ENCODE results near the gene NAPB. TPM values are rescaled to one million over a fixed set of nuclear protein-coding genes. Genes with fewer than 3 reads are reported as not detected.

Gene NAPB
- total and polyA plus RNA-seq, 2 of the 8 experiments (the other 6 are each of a cell fraction or from before 2014, with no cell fraction given) = 6.2 to 12.3 TPM

DNA sequence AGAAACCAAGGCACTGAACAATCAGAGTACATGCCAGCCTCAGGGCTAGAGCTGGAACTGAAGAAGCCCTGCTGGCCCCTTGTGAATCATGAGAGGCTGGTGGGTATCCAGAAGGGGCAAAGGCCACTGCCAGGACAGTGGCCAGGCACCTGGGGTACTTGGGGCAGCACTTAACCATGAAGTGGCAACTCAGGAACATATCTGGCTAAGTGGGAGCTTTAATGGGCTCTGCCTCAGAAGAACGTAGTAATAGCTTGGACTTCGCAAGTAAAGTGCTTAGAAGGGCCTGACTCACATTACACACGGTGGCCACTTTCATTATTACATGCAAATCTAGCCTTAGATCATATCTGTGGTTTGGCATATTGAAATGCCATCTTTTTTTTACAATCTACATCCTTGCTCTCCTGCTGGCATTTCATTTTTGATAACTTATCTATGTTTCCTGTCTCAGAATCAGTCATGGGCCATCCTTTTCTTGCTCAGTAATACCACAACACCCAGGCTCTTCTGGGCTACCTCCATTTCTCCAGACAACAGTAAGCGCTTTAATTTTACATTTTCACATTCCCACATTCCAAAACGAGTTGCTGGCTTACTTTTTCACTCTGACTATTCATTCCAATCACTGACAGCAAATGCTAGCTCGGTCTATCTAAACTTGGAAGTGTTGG, 21.6 kb downstream of the NAPB start (continued):
- TF ChIP-seq, protein P1, sequence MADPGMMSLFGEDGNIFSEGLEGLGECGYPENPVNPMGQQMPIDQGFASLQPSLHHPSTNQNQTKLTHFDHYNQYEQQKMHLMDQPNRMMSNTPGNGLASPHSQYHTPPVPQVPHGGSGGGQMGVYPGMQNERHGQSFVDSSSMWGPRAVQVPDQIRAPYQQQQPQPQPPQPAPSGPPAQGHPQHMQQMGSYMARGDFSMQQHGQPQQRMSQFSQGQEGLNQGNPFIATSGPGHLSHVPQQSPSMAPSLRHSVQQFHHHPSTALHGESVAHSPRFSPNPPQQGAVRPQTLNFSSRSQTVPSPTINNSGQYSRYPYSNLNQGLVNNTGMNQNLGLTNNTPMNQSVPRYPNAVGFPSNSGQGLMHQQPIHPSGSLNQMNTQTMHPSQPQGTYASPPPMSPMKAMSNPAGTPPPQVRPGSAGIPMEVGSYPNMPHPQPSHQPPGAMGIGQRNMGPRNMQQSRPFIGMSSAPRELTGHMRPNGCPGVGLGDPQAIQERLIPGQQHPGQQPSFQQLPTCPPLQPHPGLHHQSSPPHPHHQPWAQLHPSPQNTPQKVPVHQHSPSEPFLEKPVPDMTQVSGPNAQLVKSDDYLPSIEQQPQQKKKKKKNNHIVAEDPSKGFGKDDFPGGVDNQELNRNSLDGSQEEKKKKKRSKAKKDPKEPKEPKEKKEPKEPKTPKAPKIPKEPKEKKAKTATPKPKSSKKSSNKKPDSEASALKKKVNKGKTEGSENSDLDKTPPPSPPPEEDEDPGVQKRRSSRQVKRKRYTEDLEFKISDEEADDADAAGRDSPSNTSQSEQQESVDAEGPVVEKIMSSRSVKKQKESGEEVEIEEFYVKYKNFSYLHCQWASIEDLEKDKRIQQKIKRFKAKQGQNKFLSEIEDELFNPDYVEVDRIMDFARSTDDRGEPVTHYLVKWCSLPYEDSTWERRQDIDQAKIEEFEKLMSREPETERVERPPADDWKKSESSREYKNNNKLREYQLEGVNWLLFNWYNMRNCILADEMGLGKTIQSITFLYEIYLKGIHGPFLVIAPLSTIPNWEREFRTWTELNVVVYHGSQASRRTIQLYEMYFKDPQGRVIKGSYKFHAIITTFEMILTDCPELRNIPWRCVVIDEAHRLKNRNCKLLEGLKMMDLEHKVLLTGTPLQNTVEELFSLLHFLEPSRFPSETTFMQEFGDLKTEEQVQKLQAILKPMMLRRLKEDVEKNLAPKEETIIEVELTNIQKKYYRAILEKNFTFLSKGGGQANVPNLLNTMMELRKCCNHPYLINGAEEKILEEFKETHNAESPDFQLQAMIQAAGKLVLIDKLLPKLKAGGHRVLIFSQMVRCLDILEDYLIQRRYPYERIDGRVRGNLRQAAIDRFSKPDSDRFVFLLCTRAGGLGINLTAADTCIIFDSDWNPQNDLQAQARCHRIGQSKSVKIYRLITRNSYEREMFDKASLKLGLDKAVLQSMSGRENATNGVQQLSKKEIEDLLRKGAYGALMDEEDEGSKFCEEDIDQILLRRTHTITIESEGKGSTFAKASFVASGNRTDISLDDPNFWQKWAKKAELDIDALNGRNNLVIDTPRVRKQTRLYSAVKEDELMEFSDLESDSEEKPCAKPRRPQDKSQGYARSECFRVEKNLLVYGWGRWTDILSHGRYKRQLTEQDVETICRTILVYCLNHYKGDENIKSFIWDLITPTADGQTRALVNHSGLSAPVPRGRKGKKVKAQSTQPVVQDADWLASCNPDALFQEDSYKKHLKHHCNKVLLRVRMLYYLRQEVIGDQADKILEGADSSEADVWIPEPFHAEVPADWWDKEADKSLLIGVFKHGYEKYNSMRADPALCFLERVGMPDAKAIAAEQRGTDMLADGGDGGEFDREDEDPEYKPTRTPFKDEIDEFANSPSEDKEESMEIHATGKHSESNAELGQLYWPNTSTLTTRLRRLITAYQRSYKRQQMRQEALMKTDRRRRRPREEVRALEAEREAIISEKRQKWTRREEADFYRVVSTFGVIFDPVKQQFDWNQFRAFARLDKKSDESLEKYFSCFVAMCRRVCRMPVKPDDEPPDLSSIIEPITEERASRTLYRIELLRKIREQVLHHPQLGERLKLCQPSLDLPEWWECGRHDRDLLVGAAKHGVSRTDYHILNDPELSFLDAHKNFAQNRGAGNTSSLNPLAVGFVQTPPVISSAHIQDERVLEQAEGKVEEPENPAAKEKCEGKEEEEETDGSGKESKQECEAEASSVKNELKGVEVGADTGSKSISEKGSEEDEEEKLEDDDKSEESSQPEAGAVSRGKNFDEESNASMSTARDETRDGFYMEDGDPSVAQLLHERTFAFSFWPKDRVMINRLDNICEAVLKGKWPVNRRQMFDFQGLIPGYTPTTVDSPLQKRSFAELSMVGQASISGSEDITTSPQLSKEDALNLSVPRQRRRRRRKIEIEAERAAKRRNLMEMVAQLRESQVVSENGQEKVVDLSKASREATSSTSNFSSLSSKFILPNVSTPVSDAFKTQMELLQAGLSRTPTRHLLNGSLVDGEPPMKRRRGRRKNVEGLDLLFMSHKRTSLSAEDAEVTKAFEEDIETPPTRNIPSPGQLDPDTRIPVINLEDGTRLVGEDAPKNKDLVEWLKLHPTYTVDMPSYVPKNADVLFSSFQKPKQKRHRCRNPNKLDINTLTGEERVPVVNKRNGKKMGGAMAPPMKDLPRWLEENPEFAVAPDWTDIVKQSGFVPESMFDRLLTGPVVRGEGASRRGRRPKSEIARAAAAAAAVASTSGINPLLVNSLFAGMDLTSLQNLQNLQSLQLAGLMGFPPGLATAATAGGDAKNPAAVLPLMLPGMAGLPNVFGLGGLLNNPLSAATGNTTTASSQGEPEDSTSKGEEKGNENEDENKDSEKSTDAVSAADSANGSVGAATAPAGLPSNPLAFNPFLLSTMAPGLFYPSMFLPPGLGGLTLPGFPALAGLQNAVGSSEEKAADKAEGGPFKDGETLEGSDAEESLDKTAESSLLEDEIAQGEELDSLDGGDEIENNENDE (IDR thresholded peaks at IDR 0.05; ENCODE audit: insufficient replicate concordance, low read length) = no peak
- TF ChIP-seq, protein P2, sequence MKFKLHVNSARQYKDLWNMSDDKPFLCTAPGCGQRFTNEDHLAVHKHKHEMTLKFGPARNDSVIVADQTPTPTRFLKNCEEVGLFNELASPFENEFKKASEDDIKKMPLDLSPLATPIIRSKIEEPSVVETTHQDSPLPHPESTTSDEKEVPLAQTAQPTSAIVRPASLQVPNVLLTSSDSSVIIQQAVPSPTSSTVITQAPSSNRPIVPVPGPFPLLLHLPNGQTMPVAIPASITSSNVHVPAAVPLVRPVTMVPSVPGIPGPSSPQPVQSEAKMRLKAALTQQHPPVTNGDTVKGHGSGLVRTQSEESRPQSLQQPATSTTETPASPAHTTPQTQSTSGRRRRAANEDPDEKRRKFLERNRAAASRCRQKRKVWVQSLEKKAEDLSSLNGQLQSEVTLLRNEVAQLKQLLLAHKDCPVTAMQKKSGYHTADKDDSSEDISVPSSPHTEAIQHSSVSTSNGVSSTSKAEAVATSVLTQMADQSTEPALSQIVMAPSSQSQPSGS (IDR thresholded peaks at IDR 0.05; ENCODE audit: low read length) = no peak
- TF ChIP-seq JUND (IDR thresholded peaks at IDR 0.05; ENCODE audit: low read length) = no peak
- TF ChIP-seq RAD21 (IDR thresholded peaks at IDR 0.05 in 1 of 2, conservative IDR thresholded peaks at IDR 0.05 in 1 of 2; ENCODE audit: low read depth in 2 of 2, low read length in 2 of 2) = no peak
- TF ChIP-seq EGR1 (IDR thresholded peaks at IDR 0.05; ENCODE audit: borderline replicate concordance, low read depth, low read length) = no peak
- TF ChIP-seq SP2 (IDR thresholded peaks at IDR 0.05; ENCODE audit: low read length) = no peak
- TF ChIP-seq EZH2 (IDR thresholded peaks at IDR 0.05; ENCODE audit: low read depth, low read length, severe bottlenecking) = no peak
- TF ChIP-seq RXRA (IDR thresholded peaks at IDR 0.05; ENCODE audit: insufficient read depth, low read depth, low read length) = no peak
- TF ChIP-seq SIX5 (IDR thresholded peaks at IDR 0.05; ENCODE audit: low read depth, low read length) = no peak
